IPS-NIHi11 (cell line): ENCODE results near the gene SSNA1.
A peak's percentile ranks its signal among the peaks of the same experiment; 100 is the strongest.

Source experiments
- DNase-seq: peaks from one replicate; pipeline ENCODE4 v3.0.0; 2012; ENCODE audit warnings: mixed read lengths, low spot score

The SSNA1 gene

DNA sequence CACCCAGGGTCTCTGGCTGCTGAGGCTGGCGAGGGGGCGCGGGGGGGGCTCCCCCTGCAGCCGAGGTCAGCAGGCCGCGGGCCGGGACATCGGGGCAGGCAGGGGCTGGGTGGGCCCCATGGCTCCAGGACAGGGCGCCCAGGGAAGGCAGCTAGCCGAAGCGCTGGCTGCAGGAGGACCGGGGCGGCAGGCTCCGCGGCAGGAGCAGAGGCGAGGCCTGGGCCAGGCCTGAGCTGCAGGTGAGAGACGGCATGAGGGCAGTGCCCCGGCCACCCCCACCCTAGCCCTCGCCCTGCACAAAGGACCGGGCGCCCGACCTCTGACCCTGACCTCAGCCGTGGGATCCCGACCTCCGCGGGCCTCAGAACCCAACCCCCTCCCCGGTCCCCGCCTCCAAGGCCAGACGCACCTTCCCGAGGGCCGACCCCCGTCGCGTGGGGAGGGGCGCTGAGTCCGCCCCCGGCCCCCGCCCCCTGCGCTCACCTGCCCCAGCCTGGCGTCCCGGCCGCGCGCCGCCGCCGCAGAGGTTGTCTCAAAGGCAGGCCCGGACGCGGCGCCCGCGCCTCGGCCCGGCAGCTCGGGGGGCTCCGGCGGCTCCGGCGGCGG, 33.1 kb downstream of the SSNA1 start:
- peak; percentile 61 for DNase-seq

DNA sequence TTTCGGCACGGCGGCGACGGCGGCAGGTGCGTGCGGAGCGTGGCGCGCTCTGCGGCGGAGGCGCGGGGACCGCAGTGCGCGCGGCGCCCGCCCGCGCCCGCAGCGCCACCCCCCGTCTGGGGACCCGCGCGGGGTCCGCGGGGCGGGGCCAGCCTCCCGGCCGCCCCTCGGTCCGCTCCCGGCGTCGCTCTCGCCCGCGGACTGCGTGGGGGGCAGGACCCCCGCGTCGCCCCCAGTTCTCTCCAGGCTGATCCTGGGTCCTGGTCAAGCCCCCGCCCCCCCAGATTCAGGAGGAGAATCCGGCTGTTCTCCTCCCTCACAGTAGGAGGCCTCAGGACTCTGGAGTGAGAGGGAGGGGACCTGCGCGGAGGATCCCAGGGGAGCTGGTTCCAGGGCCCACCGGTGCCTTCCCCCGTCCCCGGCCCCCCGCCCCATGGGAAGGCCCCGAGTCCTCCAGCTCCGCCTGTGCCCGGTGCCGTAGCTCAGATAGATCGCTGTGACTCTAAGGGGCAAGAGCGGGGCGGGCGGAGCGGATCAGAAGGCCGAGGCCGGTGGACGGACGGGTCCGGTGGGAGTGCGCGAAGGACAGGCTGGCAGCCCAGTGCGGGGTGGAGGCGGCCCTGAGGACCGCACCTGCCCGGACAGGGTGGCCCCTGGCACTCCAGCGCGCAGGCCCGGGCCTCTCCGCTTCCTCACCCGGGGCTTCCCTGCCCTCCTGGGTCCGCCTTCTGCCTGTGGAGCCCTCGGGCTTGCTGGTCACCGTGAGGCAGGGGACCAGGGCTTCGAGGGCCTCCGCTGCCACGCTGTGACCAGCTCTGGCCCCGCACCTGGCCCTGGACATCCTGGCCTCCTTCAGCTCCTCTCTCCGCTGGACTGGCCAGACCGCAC, 34.0 kb downstream of the SSNA1 start, which contains the start of gene RNF208:
Gene RNF208 (minus strand): TSS at position 51 of the 888 bp plus-strand sequence. CDS start 1,028 bp downstream, outside the sequence.
- no peak for DNase-seq

DNA sequence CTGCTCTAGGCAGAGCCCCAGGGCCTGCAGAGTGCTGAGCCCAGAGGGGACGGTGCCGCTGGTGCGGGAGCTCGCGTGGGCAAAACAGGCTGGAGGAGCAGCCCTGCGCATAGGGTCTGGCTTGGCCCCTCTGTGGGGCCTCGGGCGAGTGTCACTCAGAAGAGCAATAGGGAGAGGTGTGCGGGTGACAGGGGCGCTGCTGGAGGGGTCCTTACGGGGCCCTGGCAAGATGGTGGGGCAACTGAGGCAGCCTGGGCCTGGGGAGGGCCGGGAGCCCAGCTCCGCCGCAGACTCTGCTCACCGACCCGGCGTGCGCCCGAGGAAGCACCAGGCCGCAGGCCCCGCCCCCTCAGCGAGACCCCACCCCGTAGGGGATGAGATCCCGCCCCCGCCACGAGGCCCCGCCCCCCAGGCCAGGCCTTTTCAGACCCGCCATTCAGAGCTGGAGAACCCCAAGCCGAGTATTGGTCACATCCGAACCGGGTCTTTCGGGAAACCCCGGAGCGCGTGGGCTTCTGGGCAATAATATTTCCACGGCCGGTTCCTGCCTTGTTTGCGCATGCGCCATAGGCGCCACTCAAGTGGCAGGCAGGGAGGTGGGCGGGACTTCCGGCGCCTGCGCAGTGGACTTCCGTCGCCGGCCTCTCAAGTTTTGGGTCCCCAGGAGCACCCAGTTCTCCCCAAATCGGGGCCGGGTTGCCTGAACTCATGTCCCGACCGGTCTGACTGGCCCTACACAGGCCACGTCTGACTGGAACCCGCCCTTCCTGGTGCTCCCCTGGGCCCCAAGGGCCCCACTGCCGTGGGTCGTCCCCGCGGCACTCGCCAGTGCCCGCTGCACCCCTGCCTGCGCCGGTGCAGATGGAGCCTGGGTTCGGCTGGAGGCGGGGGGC, 34.8 kb downstream of the SSNA1 start:
- DNase-seq: peak; percentile 91

DNA sequence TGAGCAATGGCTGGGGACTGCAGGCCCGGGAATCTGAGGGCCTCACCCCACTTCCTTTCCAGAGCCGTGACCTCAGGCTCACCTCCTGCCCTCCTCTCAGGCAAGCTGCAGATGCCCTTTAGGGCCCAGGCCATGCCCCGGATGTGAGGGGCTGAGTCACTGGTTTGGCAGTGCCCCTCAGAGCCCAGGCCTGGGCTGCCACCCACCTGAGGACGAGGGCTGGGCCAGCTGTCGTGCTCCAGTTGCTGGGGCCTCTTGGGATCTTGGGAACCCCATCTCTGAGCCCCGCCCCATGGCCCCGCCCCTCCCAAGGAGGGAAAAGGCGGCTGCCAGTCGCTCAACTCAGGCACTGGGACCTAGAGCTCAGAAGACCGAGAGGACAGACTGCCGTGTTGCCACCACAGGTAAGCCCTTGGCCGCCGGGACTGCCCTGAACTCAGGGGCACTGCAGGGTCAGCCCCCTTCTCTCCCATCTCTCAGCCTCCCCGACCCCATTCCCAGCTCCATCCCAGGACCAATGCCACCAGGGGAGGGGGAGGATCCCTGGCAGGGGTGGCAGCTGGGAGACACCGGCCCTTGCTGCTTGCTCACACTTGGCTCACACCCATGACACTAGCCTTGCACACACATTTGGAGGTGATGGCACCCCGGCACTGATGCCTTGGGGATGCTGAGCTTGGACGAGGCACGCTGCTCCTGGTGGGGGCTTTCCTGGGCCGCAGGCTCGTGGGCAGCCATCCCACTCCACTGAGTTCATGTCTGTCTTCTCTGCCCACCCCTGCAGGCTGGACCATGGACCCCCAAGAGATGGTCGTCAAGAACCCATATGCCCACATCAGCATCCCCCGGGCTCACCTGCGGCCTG, 36.6 kb downstream of the SSNA1 start, which contains the start of gene CYSRT1:
Gene CYSRT1 (plus strand): TSS at position 345 of the 865 bp plus-strand sequence. CDS start 448 bp downstream, at position 793.
- no peak for DNase-seq

DNA sequence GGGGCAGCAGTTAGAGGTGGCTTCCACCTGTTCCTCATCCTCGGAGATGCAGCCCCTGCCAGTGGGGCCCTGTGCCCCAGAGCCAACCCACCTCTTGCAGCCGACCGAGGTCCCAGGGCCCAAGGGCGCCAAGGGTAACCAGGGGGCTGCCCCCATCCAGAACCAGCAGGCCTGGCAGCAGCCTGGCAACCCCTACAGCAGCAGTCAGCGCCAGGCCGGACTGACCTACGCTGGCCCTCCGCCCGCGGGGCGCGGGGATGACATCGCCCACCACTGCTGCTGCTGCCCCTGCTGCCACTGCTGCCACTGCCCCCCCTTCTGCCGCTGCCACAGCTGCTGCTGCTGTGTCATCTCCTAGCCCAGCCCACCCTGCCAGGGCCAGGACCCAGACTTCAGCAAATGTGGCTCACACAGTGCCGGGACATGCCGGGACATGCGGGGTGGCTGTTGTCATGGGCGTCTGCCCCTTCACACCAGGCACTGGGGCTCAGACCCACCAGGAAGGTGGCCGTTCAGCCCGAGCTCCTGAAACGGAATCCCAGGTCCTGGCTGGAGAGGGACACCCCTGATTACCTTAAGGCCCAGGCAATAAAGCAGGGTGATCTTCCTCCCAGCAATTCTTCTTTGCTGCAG, 37.3 kb downstream of the SSNA1 start:
- DNase-seq: no peak

DNA sequence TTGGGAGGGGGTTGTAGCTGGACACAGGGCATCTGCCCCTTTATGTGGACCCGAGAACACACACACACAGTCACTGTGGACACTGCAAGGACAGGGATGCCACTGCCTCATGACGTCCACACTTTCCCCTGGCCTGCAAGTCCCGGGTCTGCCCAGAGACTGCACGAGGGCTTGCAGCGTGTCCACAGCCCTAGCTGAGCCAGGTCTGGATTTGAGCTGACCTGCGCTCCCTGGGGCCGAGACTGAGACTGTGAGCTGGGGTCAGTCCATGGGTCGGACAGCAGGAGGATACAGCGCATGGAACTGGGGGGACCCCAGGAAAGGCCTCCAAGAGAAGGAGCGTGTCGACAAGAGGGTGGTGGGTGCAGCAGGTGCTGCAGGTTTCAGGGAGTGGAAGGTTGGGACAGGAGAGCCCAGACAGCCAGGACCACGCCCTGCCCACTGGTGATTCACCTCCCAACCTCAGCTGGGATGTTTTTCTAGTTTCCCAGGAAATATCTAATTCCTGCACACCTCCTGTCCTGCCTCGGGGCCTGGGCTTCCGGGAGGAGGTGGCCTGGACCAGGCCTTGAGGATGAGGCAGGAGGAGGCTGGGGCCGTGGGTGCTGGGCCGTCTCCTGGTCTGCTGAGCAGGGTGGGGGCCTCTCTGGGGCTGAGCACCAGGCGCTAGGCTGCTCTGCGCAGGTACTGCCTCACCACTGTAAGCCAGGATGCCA, 38.0 kb downstream of the SSNA1 start:
- no peak for DNase-seq

DNA sequence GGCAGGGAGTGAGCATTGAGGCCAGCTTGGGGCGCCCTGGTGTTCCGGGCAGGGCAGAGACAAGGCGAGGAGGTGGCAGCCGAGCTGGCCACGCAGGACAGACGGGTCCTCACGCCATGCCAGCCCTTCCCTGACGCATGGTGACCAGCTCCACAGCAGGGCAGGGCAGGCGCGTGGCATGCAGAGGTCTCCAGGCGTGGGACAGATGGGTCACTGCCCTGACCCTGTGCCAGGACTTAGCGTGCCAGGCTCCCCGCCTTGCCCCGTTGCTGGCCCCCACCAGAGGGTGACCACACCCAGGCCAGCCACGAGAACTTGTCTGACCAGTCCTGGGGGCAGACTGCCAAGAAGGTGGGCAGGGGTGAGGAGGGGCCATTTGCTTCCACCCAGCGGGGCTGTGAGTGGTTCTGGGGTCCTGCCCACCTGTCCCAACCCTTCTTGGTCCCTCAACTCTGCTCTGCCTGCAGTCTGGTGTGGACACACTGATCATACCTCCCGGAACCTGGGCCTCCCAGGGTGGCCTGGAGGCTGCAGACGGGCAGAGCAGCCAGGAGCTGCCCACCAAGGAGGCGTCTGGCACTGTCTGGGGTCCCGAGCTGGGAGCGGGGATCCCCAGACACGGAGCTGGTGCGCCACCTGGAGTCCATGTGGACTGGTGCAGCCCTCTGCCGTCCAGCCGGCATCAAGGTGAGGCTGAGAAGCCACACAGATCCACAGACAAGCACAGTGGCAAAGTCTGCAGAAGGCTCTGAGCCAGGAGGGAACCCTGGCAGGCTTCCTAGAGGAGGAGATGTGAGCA, 38.8 kb downstream of the SSNA1 start, which contains the start of gene RNF224:
Gene RNF224 (plus strand): TSS at position 449 of the 799 bp plus-strand sequence. CDS start 834 bp downstream, outside the sequence.
- DNase-seq: peak; percentile 78

DNA sequence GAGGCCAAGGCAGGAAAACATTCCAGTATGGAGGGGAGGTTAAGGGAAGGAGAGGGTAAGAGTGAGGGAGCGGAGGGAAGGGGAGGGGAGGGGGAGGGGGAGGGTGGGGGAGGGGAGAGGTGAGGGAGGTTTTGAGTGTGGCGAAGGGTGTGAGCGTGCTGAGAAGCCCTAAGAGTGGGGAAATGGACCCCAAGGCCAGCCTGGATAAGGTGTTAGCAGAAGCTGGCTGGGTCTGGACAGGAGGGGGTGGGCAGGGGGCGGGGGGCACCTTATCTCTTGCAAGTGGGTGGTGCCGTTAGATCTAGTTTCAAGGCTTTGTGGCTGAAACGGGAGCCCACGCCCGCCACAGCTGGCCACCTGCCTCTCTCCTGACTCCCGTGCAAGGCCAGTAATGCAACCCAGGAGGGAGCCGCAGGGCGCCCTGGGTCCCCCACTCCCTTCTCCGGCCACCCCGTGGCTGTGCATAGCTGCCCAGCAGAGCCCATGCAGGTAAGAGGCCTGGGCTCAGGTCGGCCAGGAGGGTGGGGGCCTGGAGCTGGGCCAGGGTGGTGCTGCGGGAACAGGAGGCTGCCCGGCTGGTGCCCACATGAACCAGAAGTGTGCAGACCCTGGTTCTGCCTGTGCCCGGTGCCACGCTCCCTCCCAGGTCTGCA, 39.5 kb downstream of the SSNA1 start:
- no peak for DNase-seq

DNA sequence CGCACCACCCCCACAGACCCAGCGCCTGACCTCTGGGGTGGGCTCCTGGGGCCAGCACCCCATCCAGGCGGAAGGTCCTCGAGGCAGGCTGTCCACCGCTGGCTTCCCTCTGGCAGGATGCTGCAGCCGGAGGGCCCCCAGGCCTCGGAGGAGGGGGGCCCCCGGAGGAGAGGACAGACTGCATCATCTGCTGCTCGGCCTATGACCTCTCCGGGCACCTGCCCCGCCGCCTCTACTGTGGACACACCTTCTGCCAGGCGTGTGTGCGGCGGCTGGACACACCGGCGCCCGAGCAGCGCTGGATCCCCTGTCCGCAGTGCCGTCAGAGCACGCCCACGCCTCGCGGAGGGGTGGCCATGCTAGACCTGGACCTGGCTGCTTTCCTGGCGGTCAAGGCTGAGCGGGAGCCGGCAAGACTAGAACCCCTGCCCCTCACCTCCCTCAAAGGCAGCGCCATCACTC, 40.1 kb downstream of the SSNA1 start:
- DNase-seq: no peak

DNA sequence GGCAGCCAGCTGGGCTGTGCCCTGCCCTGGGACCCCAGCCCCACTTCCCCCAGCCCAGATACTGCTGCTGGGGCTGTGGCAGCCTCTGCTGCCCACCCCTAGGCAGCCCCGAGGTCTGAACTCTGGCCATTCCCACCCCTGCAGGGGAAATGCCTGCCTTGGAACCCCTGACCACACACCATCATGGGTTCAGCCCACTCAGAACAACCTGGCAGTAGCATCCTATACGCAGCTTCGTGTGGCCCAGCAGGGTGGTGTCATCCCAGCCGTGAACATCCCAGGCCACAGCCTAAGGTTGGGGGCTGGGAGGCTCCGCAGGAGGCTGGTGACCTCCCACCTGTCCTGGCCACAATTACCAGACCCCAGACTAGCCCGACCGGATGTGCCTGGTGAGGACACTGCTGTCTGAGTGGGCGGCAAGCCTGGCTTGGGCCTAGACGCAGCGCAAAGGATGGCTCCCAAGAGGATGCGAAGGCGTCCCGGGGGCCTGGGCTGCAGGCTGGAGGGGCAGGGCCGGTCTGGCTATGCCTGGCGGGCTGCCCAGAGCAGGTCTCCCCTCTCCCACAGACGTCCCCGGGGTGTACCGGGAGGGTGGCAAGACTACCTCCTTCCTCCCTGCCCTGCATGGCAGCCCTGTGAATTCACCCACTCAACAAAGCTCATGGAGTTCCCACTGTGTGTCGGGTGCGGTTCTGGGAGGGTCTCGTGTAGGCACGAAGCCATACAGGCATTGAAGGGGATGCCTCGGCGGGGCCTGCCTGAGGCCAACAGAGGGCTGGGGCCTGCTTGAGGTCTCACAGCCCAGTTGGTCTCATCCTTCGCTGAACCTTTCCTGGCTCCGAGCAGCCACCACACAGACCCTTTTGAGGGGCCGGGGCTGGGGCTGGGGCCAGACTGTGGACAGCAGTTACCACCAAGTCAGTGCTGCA, 40.8 kb downstream of the SSNA1 start:
- no peak for DNase-seq

DNA sequence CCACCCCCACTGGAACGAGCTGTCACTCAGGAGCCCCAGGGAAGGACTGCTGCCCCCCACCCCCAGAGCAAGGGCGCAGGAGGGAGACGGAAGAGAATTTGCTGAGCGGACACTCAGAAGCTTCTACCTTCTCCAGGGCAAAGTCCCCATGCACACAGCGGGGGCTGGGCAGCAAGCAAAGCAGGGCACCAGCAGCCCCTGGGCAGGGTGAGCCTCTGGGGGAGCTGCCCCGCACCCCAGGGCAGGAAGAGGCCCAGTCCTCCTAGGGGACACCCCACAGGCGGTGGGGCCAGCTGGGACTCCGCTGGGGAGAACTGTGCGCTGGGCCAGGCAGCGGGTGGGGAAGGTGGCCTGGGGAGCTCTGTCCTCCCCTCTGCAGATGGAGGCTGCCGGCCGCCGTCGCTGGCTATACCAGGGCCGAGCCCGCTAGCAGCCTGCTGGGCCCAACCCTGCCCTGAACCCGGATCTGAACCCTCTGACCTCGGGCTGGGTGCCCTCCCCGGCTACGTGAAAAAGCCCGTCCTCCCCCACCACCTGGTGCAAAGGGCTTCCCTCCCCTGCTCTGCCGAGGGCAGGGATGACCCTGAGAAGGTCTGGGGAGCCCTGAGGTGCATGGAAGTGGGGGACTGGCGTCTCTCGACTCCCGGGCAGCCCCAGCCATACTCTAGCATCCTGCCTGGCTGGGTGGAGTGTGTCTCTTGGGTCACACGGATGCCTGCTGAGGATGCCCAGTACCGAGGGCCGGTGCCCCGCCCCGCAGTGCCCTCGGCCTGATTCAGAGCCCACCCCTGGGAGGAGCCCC, 41.6 kb downstream of the SSNA1 start:
- DNase-seq: no peak

DNA sequence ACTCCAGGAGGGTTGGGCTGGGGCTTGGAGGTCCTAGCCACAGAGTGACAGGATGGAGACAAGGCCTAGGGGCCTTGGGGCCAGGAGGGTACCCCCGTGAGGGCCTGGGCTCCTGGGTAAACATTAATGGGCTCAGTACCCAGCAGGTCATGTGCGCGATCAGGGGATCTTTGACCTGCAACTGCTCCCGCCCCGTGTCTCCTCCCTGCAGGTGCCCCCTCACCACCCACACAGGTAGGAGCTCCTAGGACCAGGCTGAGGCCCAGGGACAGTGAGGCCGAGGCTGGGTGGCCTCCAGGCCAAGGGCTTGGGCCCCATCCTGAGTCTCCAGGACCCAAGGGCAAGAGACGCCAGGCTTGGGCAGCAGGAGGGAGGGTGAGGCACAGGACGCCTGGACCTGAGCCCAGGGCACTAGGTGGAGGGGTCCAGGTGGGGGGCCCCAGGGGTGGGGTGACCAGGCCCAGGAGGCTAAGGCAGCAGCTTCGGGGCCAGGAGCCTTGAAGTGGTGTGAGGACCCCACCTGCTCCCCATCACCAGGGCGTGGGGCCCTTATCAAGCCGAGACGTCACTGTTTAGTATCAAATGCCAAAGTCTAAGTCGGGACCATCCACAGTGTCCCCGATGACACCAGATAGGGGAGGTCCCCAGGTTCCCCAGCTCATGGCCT, 42.4 kb downstream of the SSNA1 start, which contains the start of gene SLC34A3:
Gene SLC34A3 (plus strand): TSS at position 197 of the 667 bp plus-strand sequence. CDS start 802 bp downstream, outside the sequence.
- no peak for DNase-seq

DNA sequence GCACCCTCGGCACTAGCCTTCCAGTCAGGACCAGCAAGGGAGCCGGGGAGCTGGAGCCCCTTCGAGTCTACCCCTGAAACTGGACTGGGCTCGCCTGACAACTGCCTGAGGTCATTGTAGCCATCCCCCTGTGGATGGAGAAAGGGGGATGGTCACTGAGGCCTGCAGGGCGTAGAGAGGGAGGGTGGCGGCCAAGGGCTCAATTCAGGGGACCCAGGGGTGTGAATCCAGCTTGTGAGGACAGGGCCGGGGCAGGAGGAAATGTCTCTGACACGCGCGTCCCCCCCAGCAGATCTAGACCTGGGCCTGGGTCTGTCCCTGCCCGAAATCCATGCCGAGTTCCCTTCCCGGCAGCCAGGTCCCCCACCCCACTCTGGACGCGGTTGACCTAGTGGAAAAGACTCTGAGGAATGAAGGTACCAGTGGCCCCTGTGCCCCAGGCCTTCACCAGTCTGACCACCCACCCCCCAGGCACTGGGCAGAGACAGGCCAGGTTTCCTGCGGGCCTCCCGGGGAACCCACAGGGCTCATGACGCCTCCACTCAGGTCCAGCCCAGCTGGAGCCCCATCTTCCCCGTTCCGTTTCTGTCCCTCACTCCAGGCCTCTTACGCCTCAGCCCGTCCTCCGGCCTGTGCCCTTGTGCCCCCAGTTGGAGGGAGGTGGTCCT, 43.0 kb downstream of the SSNA1 start:
- DNase-seq: no peak

DNA sequence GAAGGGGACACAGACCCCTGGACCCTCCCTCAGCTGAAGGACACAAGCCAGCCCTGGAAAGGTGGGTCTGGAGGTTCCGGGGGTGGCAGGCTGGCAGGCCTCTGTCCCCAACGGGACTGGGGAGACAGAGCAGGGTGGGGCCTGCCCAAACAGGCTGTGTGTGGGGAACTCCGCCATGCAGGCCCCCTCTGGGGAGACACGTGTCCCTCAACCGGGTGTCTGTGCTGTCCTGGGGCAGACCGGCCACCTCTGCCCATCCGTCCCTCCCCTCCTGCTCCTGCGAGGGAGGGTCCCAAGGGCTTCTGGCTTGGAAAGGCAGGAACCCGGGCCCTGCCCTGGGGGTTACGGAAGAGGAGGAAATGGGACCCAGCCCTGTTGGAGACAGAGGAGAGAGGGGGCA, 43.6 kb downstream of the SSNA1 start:
- DNase-seq: no peak

DNA sequence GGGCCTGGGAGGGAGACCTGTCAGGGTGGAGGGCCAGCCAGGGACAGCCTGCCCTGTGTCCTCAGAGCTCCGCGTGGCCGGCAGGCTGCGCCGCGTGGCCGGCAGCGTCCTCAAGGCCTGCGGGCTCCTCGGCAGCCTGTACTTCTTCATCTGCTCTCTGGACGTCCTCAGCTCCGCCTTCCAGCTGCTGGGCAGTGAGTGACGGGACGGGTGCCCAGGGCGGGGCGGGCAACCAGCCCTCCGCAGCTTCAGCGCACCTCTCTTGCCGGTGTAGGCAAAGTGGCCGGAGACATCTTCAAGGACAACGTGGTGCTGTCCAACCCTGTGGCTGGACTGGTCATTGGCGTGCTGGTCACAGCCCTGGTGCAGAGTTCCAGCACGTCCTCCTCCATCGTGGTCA, 44.0 kb downstream of the SSNA1 start:
- DNase-seq: no peak
